ENCODE results near the gene KDM4B. TPM values are rescaled to one million over a fixed set of nuclear protein-coding genes. Genes with fewer than 3 reads are reported as not detected.
"Not testable (repeated sequence)": the region's sequence is repeated elsewhere in the genome, so short reads cannot be mapped to it uniquely, and the experiment has no call there.

Gene KDM4B
- total RNA-seq, 1 donor from 2014 or later: 153 TPM

DNA sequence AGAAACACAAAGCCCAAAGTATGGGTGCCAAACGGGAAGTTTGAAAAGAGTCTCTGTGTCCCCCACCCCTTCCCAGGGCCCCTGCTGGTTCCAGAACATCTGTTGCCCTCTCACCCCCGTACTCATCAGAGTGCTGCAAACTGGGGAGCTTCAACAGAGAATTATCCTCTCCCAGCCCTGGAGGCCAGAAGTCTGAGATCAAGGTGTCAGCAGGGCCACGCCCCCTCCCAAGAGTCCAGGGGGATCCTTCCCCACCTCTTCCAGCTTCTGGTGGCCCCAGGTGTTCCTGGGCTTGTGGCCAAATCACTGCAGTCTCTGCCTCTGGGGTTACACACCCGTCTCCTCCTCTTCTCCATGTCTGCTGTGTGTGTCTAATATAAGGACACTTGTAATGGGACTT is 188.3 kb downstream of the KDM4B start:
- Mint-ChIP-seq H3K9me3 (ENCODE audit: unreplicated experiment) (peaks cover 21% of the 10 kb centered on the region), H3K27ac (ENCODE audit: unreplicated experiment) (peak overlapping the region; percentile 10), H3K36me3 (ENCODE audit: unreplicated experiment) (no peaks in the 10 kb centered on the region), H3K4me3 (ENCODE audit: unreplicated experiment) (no peak overlapping the region), H3K27me3 (ENCODE audit: unreplicated experiment) (peaks cover 25% of the 10 kb centered on the region), H3K4me1 (ENCODE audit: low read depth, unreplicated experiment) (peaks cover 21% of the 10 kb centered on the region)
- TF ChIP-seq, protein P1, sequence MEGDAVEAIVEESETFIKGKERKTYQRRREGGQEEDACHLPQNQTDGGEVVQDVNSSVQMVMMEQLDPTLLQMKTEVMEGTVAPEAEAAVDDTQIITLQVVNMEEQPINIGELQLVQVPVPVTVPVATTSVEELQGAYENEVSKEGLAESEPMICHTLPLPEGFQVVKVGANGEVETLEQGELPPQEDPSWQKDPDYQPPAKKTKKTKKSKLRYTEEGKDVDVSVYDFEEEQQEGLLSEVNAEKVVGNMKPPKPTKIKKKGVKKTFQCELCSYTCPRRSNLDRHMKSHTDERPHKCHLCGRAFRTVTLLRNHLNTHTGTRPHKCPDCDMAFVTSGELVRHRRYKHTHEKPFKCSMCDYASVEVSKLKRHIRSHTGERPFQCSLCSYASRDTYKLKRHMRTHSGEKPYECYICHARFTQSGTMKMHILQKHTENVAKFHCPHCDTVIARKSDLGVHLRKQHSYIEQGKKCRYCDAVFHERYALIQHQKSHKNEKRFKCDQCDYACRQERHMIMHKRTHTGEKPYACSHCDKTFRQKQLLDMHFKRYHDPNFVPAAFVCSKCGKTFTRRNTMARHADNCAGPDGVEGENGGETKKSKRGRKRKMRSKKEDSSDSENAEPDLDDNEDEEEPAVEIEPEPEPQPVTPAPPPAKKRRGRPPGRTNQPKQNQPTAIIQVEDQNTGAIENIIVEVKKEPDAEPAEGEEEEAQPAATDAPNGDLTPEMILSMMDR (IDR thresholded peaks at IDR 0.05; ENCODE audit: partially characterized antibody, unreplicated experiment): no peak
- no peak for DNase-seq

DNA sequence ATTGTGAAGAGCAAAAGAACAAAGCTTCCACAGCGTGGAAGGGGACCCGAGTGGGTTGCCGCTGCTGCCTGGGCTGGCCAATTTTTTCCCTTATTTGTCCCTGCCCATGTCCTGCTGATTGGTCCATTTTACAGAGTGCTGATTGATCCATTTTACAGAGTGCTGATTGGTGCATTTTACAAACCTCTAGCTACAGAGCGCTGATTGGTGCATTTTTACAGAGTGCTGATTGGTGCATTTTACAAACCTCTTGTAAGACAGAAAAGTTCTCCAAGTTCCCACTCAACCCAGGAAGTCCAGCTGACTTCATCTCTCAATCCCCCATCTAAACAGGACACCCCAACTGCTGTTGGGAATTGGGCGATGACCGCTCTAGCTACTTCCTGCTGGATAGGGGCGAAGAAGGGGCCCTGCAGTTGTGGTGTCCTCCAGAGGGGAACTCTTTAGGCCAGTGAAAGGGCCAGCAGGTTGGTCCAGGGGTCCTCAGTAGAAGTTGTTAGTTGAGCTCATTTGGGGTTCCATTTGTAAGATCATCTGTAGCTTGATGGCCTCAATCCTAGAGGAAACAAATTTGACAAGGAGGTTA is 189.7 kb downstream of the KDM4B start:
- DNase-seq; H3K27ac Mint-ChIP-seq (ENCODE audit: unreplicated experiment); H3K36me3 Mint-ChIP-seq (ENCODE audit: unreplicated experiment); H3K4me3 Mint-ChIP-seq (ENCODE audit: unreplicated experiment): not testable (repeated sequence)
- Mint-ChIP-seq H3K27me3 (ENCODE audit: unreplicated experiment) (peaks cover 22% of the 10 kb centered on the region), H3K4me1 (ENCODE audit: low read depth, unreplicated experiment) (peaks cover 26% of the 10 kb centered on the region), H3K9me3 (ENCODE audit: unreplicated experiment) (peaks cover 21% of the 10 kb centered on the region)

DNA sequence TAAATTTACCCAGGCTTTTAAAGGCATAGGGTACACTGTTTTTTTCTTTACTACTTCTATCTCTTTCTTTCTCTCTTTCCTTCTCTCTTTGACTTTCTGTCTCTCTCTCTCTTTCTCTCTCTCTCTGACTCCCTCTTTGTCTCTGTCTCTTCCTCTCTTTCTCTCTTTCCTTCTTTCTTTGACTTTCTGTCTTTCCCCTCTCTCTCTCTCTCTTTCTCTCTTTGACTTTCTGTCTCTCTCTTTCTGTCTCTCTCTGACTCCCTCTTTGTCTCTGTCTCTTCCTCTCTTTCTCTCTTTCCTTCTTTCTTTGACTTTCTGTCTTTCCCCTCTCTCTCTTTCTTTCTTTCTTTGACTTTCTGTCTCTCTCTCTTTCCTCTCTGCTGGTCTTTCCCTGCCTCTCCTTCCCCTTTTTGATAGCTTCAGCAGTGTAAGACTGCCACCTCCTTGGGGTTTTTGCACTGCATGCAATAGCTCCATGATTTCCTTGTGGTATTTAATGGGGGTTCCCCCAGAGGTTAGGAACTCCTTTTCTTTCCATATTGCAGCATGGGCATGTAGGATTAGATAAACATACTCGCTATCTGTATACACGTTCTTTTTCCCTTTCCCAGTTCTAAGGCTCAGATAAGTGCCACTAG is 191.4 kb downstream of the KDM4B start:
- Mint-ChIP-seq H3K27me3 (ENCODE audit: unreplicated experiment) (peaks cover 17% of the 10 kb centered on the region), H3K4me1 (ENCODE audit: low read depth, unreplicated experiment) (peaks cover 29% of the 10 kb centered on the region), H3K9me3 (ENCODE audit: unreplicated experiment) (peaks cover 18% of the 10 kb centered on the region)
- H3K27ac Mint-ChIP-seq (ENCODE audit: unreplicated experiment); H3K4me3 Mint-ChIP-seq (ENCODE audit: unreplicated experiment); DNase-seq; H3K36me3 Mint-ChIP-seq (ENCODE audit: unreplicated experiment): not testable (repeated sequence)

DNA sequence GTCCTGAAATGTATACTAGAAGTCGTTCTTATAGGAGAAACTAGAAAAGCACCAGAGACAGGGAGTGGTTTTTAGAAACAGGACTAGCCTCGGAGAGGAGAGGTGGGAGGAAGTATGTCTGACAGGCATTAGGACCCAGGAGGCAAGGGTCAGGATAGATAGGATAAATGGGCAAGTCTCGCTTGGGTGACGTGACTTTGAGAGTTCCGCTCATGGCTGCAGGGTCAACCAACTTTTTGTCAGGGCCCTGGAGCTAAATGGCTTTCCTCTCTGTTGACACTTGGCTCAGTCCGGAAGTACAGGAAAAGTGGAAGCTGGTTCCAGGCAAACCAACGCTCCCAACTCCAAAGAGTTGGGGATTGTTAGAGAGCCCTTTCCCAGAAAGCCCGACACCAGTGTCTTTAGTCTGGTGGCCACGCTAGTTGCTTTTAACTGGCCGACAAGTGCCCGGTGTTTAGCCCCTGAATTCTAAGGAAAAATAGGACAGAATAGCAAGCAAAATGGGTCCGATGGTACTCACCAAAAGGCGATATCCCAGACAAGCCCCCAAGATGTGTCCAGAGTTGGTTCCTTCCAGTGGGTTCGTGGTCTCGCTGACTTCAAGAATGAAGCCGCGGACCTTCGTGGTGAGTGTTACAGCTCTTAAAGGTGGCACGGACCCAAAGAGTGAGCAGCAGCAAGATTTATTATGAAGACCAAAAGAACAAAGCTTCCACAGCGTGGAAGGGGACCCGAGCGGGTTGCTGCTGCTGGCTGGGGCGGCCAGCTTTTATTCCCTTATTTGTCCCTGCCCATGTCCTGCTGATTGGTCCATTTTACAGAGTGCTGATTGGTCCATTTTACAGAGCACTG is 196.2 kb downstream of the KDM4B start:
- peaks cover 16% of the 10 kb centered on the region for H3K4me1 Mint-ChIP-seq (ENCODE audit: low read depth, unreplicated experiment)
- not testable (repeated sequence) for DNase-seq; H3K27ac Mint-ChIP-seq (ENCODE audit: unreplicated experiment); H3K36me3 Mint-ChIP-seq (ENCODE audit: unreplicated experiment); H3K4me3 Mint-ChIP-seq (ENCODE audit: unreplicated experiment); H3K27me3 Mint-ChIP-seq (ENCODE audit: unreplicated experiment); H3K9me3 Mint-ChIP-seq (ENCODE audit: unreplicated experiment)

DNA sequence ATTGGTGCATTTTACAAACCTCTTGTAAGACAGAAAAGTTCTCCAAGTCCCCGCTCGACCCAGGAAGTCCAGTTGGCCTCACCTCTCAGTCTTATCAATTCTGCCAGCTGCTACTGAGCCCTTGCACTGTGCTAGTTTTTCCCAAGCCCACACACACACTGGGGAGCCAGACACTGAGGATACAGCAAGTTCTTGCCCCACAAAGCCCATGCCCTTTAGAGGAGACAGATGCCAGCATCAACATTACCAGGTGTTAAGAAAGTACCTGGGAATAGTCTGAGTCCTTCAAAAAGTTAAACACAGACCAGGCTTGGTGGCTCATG is 196.7 kb downstream of the KDM4B start:
- Mint-ChIP-seq H3K27ac (ENCODE audit: unreplicated experiment) (no peak overlapping the region), H3K27me3 (ENCODE audit: unreplicated experiment) (peaks cover 9% of the 10 kb centered on the region), H3K4me1 (ENCODE audit: low read depth, unreplicated experiment) (peaks cover 16% of the 10 kb centered on the region), H3K36me3 (ENCODE audit: unreplicated experiment) (peaks cover 11% of the 10 kb centered on the region), H3K9me3 (ENCODE audit: unreplicated experiment) (peaks cover 9% of the 10 kb centered on the region), H3K4me3 (ENCODE audit: unreplicated experiment) (no peak overlapping the region)
- TF ChIP-seq, protein P1 (IDR thresholded peaks at IDR 0.05; ENCODE audit: partially characterized antibody, unreplicated experiment): no peak
- no peak for DNase-seq

DNA sequence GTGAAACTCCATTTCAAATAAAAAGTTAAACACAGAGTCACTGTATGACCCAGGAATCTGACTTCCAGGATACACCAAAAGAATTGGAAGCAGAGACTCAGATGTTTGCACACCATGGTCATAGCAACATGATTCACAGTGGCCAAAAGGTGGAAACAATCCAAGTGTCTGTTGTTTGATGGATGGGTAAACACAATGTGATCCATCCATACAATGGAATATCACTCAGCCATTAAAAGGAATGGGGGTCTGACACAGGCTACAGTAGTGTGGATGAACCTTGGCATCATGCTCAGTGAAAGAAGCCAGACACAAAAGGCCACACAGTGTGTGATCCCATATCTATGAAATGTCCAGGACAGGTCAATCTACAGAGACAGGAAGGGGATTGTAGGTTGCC is 197.3 kb downstream of the KDM4B start:
- peaks cover 9% of the 10 kb centered on the region for H3K9me3 Mint-ChIP-seq (ENCODE audit: unreplicated experiment)
- H3K27me3 Mint-ChIP-seq (ENCODE audit: unreplicated experiment): peaks cover 7% of the 10 kb centered on the region
- H3K4me3 Mint-ChIP-seq (ENCODE audit: unreplicated experiment): no peak overlapping the region
- TF ChIP-seq, protein P1 (IDR thresholded peaks at IDR 0.05; ENCODE audit: partially characterized antibody, unreplicated experiment): no peak
- no peak for DNase-seq
- H3K36me3 Mint-ChIP-seq (ENCODE audit: unreplicated experiment): peaks cover 11% of the 10 kb centered on the region
- no peak overlapping the region for H3K27ac Mint-ChIP-seq (ENCODE audit: unreplicated experiment)
- H3K4me1 Mint-ChIP-seq (ENCODE audit: low read depth, unreplicated experiment): peaks cover 16% of the 10 kb centered on the region

Measured in glutamatergic neuron (in vitro differentiated cells).